Keratinocyte (primary cell): ENCODE measurements around the gene NEB. TPM values are rescaled to one million over a fixed set of nuclear protein-coding genes. Genes with fewer than 3 reads are reported as not detected.

Experiments used
- DNase-seq: peaks from one replicate; pipeline ENCODE4 v3.0.0-alpha.2; 2011; ENCODE audit warnings: low read depth, missing footprints, low spot score
- FAIRE-seq: peaks from 2 replicates; lab custom pipeline; 2011; peaks lifted over from hg19 to GRCh38; lab: Jason Lieb, UNC
- H2AFZ ChIP-seq: 2 replicates; pipeline ENCODE4 v1.6.0; 2012; ENCODE audit warnings: low read length, control low read depth, inconsistent platforms; ENCODE audit not compliant: control insufficient read depth
- H3K27ac ChIP-seq: 2 replicates; pipeline ENCODE4 v1.5.1; 2011; ENCODE audit warnings: low read length; ENCODE audit not compliant: control insufficient read depth, insufficient read depth
- H3K27me3 ChIP-seq: 3 replicates; pipeline ENCODE4 v1.6.0; 2011; ENCODE audit warnings: low read length; ENCODE audit not compliant: control insufficient read depth, insufficient read depth; ENCODE audit errors: extremely low read depth
- H3K36me3 ChIP-seq, 2 experiments: 2 replicates in 1 of 2; 3 replicates in 1 of 2; pipeline ENCODE4 v1.5.1; 2011; ENCODE audit warnings: low read length in 2 of 2, mild to moderate bottlenecking in 1 of 2; ENCODE audit not compliant: control insufficient read depth in 2 of 2, insufficient read depth in 2 of 2; ENCODE audit errors: extremely low read depth in 1 of 2
- H3K4me1 ChIP-seq: 3 replicates; pipeline ENCODE4 v1.5.1; 2011; ENCODE audit warnings: low read length; ENCODE audit not compliant: control insufficient read depth, insufficient read depth; ENCODE audit errors: extremely low read depth
- H3K4me2 ChIP-seq: 3 replicates; pipeline ENCODE4 v1.6.0; 2011; ENCODE audit warnings: low read depth, low read length; ENCODE audit not compliant: control insufficient read depth, insufficient read depth; ENCODE audit errors: extremely low read depth
- H3K4me3 ChIP-seq, 3 experiments: fragments of 200-600 bp in 1 of 3; sonication (generic) in 1 of 3; 2 replicates in 2 of 3; 3 replicates in 1 of 3; pipeline ENCODE4 v1.5.1; 2011 to 2016; ENCODE audit warnings: low read length in 3 of 3, mild to moderate bottlenecking in 3 of 3, control low read depth in 2 of 3, inconsistent platforms in 1 of 3, low read depth in 1 of 3, mixed read lengths in 1 of 3, mixed run types in 1 of 3, moderate library complexity in 1 of 3; ENCODE audit not compliant: control insufficient read depth in 2 of 3, insufficient read depth in 2 of 3; ENCODE audit errors: extremely low read depth in 1 of 3
- H3K79me2 ChIP-seq: 2 replicates; pipeline ENCODE4 v1.6.0; 2012; ENCODE audit warnings: low read length; ENCODE audit not compliant: control insufficient read depth, insufficient read depth
- H3K9ac ChIP-seq: 3 replicates; pipeline ENCODE4 v1.6.0; 2011; ENCODE audit warnings: low read length; ENCODE audit not compliant: control insufficient read depth, insufficient read depth; ENCODE audit errors: extremely low read depth
- H3K9me1 ChIP-seq: 3 replicates; pipeline ENCODE4 v1.6.0; 2011; ENCODE audit warnings: low read length; ENCODE audit not compliant: control insufficient read depth, insufficient read depth; ENCODE audit errors: extremely low read depth
- H3K9me3 ChIP-seq: 2 replicates; pipeline ENCODE4 v1.5.1; 2012; ENCODE audit warnings: low read depth, low read length; ENCODE audit not compliant: control insufficient read depth
- H4K20me1 ChIP-seq: 3 replicates; pipeline ENCODE4 v1.6.0; 2011; ENCODE audit warnings: low read length; ENCODE audit not compliant: control insufficient read depth, insufficient read depth; ENCODE audit errors: extremely low read depth
- EZH2 ChIP-seq: IDR thresholded peaks from one replicate; pipeline ENCODE4 v1.6.1; 2012; ENCODE audit warnings: inconsistent platforms, mild to moderate bottlenecking, low read length, moderate library complexity
- dilution Hi-C: fragments of 300-500 bp; cut with MboI; formaldehyde crosslinking; loops from one replicate; pipeline ENCODE4 v1.7.0; 2020; ENCODE audit warnings: low sequenced_read_pairs; ENCODE audit not compliant: extremely low pct_ligation_motif_present
- polyA plus RNA-seq, 5 experiments: library from polyadenylated mRNA; depleted of rRNA in 3 of 5; stranded (reverse) in 3 of 5; stranded (forward) in 1 of 5; unstranded in 1 of 5; fragments of >200 nt; gene quantifications; 1 replicate in 1 of 5; 2 replicates in 3 of 5; 3 replicates in 1 of 5; pipeline versions ENCODE4 v1.2.1 to v1.2.3, GENCODE V29; 2011 to 2012; ENCODE audit warnings: missing spikeins in 2 of 5, low read depth in 1 of 5, low replicate concordance in 1 of 5
- TF ChIP-seq, protein P1 (sequence below), 3 experiments: IDR thresholded peaks in 1 of 3; conservative IDR thresholded peaks in 1 of 3; optimal IDR thresholded peaks in 1 of 3; 2 replicates in 2 of 3; 3 replicates in 1 of 3; pipeline versions ENCODE3 to v1.5.1; 2011; ENCODE audit warnings: low read length in 3 of 3, mild to moderate bottlenecking in 3 of 3, moderate library complexity in 2 of 3, control low read depth in 1 of 3, inconsistent platforms in 1 of 3; ENCODE audit not compliant: insufficient read depth in 2 of 3; ENCODE audit errors: extremely low read depth in 1 of 3

Gene NEB
- polyA plus RNA-seq, 1 donor (not counting 4 experiments of a cell fraction or from before 2014, with no cell fraction given): 0.67 TPM

DNA sequence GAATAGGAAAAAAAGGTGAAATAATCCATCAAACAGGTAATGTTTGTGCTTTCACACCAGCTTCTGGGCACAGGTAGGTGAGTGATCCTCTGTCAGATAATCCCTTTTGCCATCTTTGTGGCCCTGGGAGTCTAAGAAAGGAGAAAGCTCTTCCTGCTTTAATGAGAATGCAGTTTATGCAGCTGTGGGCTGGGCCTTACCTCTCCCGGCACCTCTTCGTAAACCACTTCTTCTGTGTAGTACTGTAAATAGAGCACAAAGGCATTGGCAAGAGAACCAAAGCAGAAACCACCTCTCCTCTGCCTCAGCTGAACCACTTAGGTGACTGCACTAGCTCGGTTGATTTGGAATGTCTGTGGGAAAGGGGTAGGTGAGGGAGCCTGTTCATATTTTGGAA is 4.9 kb downstream of the NEB start:
- Histone ChIP-seq H3K27ac (no peak overlapping the region), H4K20me1 (no peaks in the 10 kb centered on the region), H3K27me3 (no peaks in the 10 kb centered on the region), H2AFZ (no peak overlapping the region), H3K4me2 (no peak overlapping the region), H3K4me3 (no peak overlapping the region), H3K36me3 (no peaks in the 10 kb centered on the region), H3K9ac (no peak overlapping the region), H3K9me1 (no peaks in the 10 kb centered on the region), H3K79me2 (no peaks in the 10 kb centered on the region), H3K9me3 (no peaks in the 10 kb centered on the region), H3K4me1 (no peaks in the 10 kb centered on the region)
- dilution Hi-C loops: no loop called here
- FAIRE-seq (no peak), DNase-seq (no peak)
- no peak for TF ChIP-seq EZH2
- TF ChIP-seq, protein P1, sequence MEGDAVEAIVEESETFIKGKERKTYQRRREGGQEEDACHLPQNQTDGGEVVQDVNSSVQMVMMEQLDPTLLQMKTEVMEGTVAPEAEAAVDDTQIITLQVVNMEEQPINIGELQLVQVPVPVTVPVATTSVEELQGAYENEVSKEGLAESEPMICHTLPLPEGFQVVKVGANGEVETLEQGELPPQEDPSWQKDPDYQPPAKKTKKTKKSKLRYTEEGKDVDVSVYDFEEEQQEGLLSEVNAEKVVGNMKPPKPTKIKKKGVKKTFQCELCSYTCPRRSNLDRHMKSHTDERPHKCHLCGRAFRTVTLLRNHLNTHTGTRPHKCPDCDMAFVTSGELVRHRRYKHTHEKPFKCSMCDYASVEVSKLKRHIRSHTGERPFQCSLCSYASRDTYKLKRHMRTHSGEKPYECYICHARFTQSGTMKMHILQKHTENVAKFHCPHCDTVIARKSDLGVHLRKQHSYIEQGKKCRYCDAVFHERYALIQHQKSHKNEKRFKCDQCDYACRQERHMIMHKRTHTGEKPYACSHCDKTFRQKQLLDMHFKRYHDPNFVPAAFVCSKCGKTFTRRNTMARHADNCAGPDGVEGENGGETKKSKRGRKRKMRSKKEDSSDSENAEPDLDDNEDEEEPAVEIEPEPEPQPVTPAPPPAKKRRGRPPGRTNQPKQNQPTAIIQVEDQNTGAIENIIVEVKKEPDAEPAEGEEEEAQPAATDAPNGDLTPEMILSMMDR (optimal IDR thresholded peaks at IDR 0.05 in 1 of 3, IDR thresholded peaks at IDR 0.05 in 1 of 3, conservative IDR thresholded peaks at IDR 0.05 in 1 of 3; ENCODE audit: extremely low read depth in 1 of 3, insufficient read depth in 2 of 3, low read length in 3 of 3): no peak

DNA sequence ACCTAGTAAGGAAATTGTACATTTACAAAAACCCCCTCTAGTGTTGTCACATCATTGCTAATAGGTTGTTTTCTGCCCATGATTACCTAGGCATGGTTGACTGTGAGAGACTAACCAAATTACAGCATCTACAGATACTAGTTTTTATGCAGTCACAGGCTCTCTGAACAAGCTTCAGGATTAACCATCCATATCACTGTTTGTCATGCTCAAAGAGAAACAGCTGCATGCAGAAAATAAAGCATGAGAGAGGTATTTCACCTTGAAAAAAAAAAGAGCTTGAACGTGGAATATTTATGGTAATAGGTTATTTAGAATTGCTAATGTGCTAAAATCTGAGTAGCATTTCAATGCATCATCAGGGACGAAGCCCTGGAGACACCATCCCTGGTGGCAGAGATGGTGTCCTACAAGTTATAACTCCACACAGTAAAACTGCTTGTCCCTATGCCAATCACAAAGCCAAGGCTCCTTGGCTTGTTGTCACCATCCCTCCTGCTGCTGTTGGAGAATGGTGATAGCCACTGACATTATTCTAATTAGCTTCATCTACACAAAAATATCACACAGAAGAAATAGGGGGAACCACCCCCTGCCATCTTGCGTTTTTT is 5.4 kb downstream of the NEB start:
- Histone ChIP-seq H3K4me1 (no peaks in the 10 kb centered on the region), H3K4me3 (no peak overlapping the region), H3K9me1 (no peaks in the 10 kb centered on the region), H3K27ac (no peak overlapping the region), H3K4me2 (no peak overlapping the region), H2AFZ (no peak overlapping the region), H3K9ac (no peak overlapping the region), H3K36me3 (no peaks in the 10 kb centered on the region), H4K20me1 (no peaks in the 10 kb centered on the region), H3K79me2 (no peaks in the 10 kb centered on the region), H3K27me3 (no peaks in the 10 kb centered on the region), H3K9me3 (no peaks in the 10 kb centered on the region)
- DNase-seq (no peak), FAIRE-seq (no peak)
- dilution Hi-C loops: no loop called here
- no peak for TF ChIP-seq EZH2
- TF ChIP-seq, protein P1 (optimal IDR thresholded peaks at IDR 0.05 in 1 of 3, IDR thresholded peaks at IDR 0.05 in 1 of 3, conservative IDR thresholded peaks at IDR 0.05 in 1 of 3; ENCODE audit: extremely low read depth in 1 of 3, insufficient read depth in 2 of 3, low read length in 3 of 3): no peak
